H1 (cell line): ENCODE results near the gene CCDC24. TPM values are rescaled to one million over a fixed set of nuclear protein-coding genes. Genes with fewer than 3 reads are reported as not detected.

Experiments
- CTCF ChIA-PET: fragments of 300-600 bp; sonication (Branson Sonifier 250); formaldehyde crosslinking; loops from one replicate; lab custom pipeline; 2021; ENCODE audit not compliant: partially characterized antibody; lab: Charles Lee
- POLR2A ChIA-PET: fragments of 300-600 bp; sonication (Branson Sonifier 250); formaldehyde crosslinking; loops from one replicate; lab custom pipeline; 2021; ENCODE audit warnings: inconsistent platforms; ENCODE audit not compliant: partially characterized antibody; lab: Charles Lee
- DNase-seq, 2 experiments: peaks; one replicate each; pipeline versions ENCODE4 v3.0.0 to v3.0.0-alpha.2; 2010 to 2022; ENCODE audit warnings: low spot score in 2 of 2, low read depth in 1 of 2, mixed read lengths in 1 of 2
- FAIRE-seq: peaks from 2 replicates; lab custom pipeline; 2011; peaks lifted over from hg19 to GRCh38; lab: Jason Lieb, UNC
- H2AFZ ChIP-seq: 2 replicates; pipeline ENCODE4 v1.8.1; 2012; ENCODE audit warnings: low read length, inconsistent platforms
- H2AK5ac ChIP-seq: 2 replicates; pipeline ENCODE4 v1.6.1; 2013; ENCODE audit warnings: low read depth, low read length
- H2BK120ac ChIP-seq: replicated peaks from 2 replicates; pipeline ENCODE3; 2013; ENCODE audit warnings: low read depth, low read length, inconsistent platforms
- H2BK12ac ChIP-seq: 2 replicates; pipeline ENCODE4 v1.6.1; 2013; ENCODE audit warnings: low read depth, low read length
- H2BK15ac ChIP-seq: 2 replicates; pipeline ENCODE4 v1.6.1; 2013; ENCODE audit warnings: low read length
- H2BK20ac ChIP-seq: 2 replicates; pipeline ENCODE4 v1.6.1; 2013; ENCODE audit warnings: low read length
- H2BK5ac ChIP-seq: 2 replicates; pipeline ENCODE4 v1.6.1; 2013; ENCODE audit warnings: low read depth, low read length
- H3K14ac ChIP-seq: 2 replicates; pipeline ENCODE4 v1.6.1; 2013; ENCODE audit warnings: inconsistent platforms; ENCODE audit not compliant: insufficient read length
- H3K18ac ChIP-seq: 2 replicates; pipeline ENCODE4 v1.6.1; 2013; ENCODE audit warnings: low read length; ENCODE audit errors: extremely low read depth
- H3K23ac ChIP-seq: 2 replicates; pipeline ENCODE4 v1.6.1; 2013; ENCODE audit warnings: inconsistent platforms; ENCODE audit not compliant: insufficient read length
- H3K23me2 ChIP-seq: 2 replicates; pipeline ENCODE4 v1.6.1; 2013; ENCODE audit warnings: low read depth, low read length
- H3K27ac ChIP-seq: 2 replicates; pipeline ENCODE4 v1.6.1; 2011; ENCODE audit warnings: low read depth, low read length, inconsistent platforms
- H3K27me3 ChIP-seq, 4 experiments: replicated peaks in 1 of 4; 1 replicate in 1 of 4; 2 replicates in 3 of 4; pipeline versions ENCODE4 v1.6.1 to v1.8.1; 2011 to 2013; ENCODE audit warnings: low read length in 3 of 4, mild to moderate bottlenecking in 3 of 4, inconsistent platforms in 2 of 4, mixed read lengths in 2 of 4, moderate library complexity in 1 of 4; ENCODE audit not compliant: control insufficient read depth in 3 of 4, insufficient read depth in 3 of 4; ENCODE audit errors: extremely low read depth in 1 of 4
- H3K36me3 ChIP-seq, 4 experiments: 2 replicates each; pipeline versions ENCODE4 v1.6.1 to v1.8.1; 2011 to 2013; ENCODE audit warnings: mild to moderate bottlenecking in 4 of 4, low read length in 3 of 4, moderate library complexity in 2 of 4, control low read depth in 1 of 4, inconsistent platforms in 1 of 4; ENCODE audit not compliant: insufficient read depth in 4 of 4, control insufficient read depth in 2 of 4
- H3K4ac ChIP-seq: replicated peaks from 2 replicates; pipeline ENCODE3; 2013; ENCODE audit warnings: low read length, low read depth, mixed read lengths, inconsistent platforms; ENCODE audit not compliant: insufficient read length
- H3K4me1 ChIP-seq, 4 experiments: replicated peaks in 1 of 4; 1 replicate in 1 of 4; 2 replicates in 3 of 4; pipeline versions ENCODE4 v1.6.1 to v1.8.1; 2011 to 2013; ENCODE audit warnings: low read length in 3 of 4, inconsistent platforms in 2 of 4, mixed read lengths in 1 of 4; ENCODE audit not compliant: insufficient read depth in 4 of 4, control insufficient read depth in 3 of 4
- H3K4me2 ChIP-seq, 2 experiments: 2 replicates each; pipeline versions ENCODE4 v1.6.1 to v1.8.1; 2011 to 2013; ENCODE audit warnings: low read depth in 2 of 2, low read length in 2 of 2, control low read depth in 1 of 2, inconsistent platforms in 1 of 2, mild to moderate bottlenecking in 1 of 2; ENCODE audit not compliant: insufficient read depth in 1 of 2
- H3K4me3 ChIP-seq, 4 experiments: fragments of 200-600, 300-600 bp in 1 of 4; sonication (generic), shearing (Covaris generic), sonication (Bioruptor Twin) in 1 of 4; 2 replicates each; pipeline versions ENCODE4 v1.5.1 to v1.8.1; 2011 to 2016; ENCODE audit warnings: low read length in 4 of 4, low read depth in 3 of 4, control low read depth in 2 of 4, inconsistent platforms in 2 of 4, mild to moderate bottlenecking in 2 of 4, mixed read lengths in 1 of 4, moderate library complexity in 1 of 4; ENCODE audit not compliant: insufficient read depth in 2 of 4; ENCODE audit errors: extremely low read depth in 1 of 4
- H3K56ac ChIP-seq: replicated peaks from 2 replicates; pipeline ENCODE3; 2013; ENCODE audit warnings: low read depth, mild to moderate bottlenecking, mixed read lengths, low read length, inconsistent platforms; ENCODE audit not compliant: insufficient read length
- H3K79me1 ChIP-seq: 2 replicates; pipeline ENCODE4 v1.6.1; 2013; ENCODE audit warnings: low read depth, low read length, control low read depth
- H3K79me2 ChIP-seq, 2 experiments: 2 replicates each; pipeline versions ENCODE4 v1.6.1 to v1.8.1; 2012 to 2013; ENCODE audit warnings: low read length in 2 of 2, mild to moderate bottlenecking in 2 of 2, inconsistent platforms in 1 of 2; ENCODE audit not compliant: insufficient read depth in 2 of 2, control insufficient read depth in 1 of 2
- H3K9ac ChIP-seq, 4 experiments: replicated peaks in 1 of 4; 1 replicate in 1 of 4; 2 replicates in 3 of 4; pipeline versions ENCODE4 v1.6.1 to v1.8.1; 2011 to 2013; ENCODE audit warnings: low read depth in 3 of 4, low read length in 3 of 4, control low read depth in 2 of 4, mild to moderate bottlenecking in 2 of 4, moderate library complexity in 2 of 4, inconsistent platforms in 1 of 4; ENCODE audit errors: extremely low read depth in 1 of 4
- H3K9me3 ChIP-seq, 2 experiments: 2 replicates each; pipeline versions ENCODE4 v1.6.1 to v1.8.1; 2012 to 2013; ENCODE audit warnings: mild to moderate bottlenecking in 2 of 2, moderate library complexity in 2 of 2, control low read depth in 1 of 2, inconsistent platforms in 1 of 2, low read depth in 1 of 2, low read length in 1 of 2, mixed read lengths in 1 of 2; ENCODE audit not compliant: insufficient read depth in 2 of 2
- H4K20me1 ChIP-seq, 2 experiments: replicated peaks in 1 of 2; 2 replicates each; pipeline versions ENCODE3 to v1.8.1; 2011 to 2013; ENCODE audit warnings: inconsistent platforms in 2 of 2, low read length in 2 of 2, mild to moderate bottlenecking in 1 of 2; ENCODE audit not compliant: insufficient read depth in 2 of 2, control insufficient read depth in 1 of 2
- H4K5ac ChIP-seq: 2 replicates; pipeline ENCODE4 v1.6.1; 2013; ENCODE audit warnings: low read length, low read depth, mixed read lengths, inconsistent platforms; ENCODE audit not compliant: insufficient read length
- H4K8ac ChIP-seq: 2 replicates; pipeline ENCODE4 v1.8.0; 2013; ENCODE audit warnings: mild to moderate bottlenecking, moderate library complexity, low read length, inconsistent platforms; ENCODE audit not compliant: insufficient read depth; ENCODE audit errors: extremely low read depth
- H4K91ac ChIP-seq: replicated peaks from 2 replicates; pipeline ENCODE3; 2013; ENCODE audit warnings: low read length, mixed read lengths, inconsistent platforms; ENCODE audit not compliant: insufficient read length
- EZH2 ChIP-seq: fragments of 200-600 bp; sonication (generic); IDR thresholded peaks from 2 replicates; pipeline ENCODE4 v1.7.1; 2012; ENCODE audit warnings: low read depth, mild to moderate bottlenecking, moderate library complexity, low read length, inconsistent platforms; ENCODE audit not compliant: severe bottlenecking
- TBP ChIP-seq: IDR thresholded peaks from 2 replicates; pipeline ENCODE4 v1.6.1; 2011; ENCODE audit warnings: low read depth, low read length, improper control_type of control experiment
- WGBS, 2 experiments: shearing (Covaris generic) in 1 of 2; methylation state at CpG; one replicate each; pipeline versions ENCODE4 v1.1.6 to v1.1.7; 2013 to 2015; ENCODE audit warnings: low lambda C conversion rate in 2 of 2, mixed read lengths in 2 of 2, inconsistent platforms in 1 of 2, low coverage in 1 of 2, missing lambda C conversion rate in 1 of 2; ENCODE audit not compliant: insufficient replicate concordance in 2 of 2, insufficient coverage in 1 of 2, insufficient read length in 1 of 2; ENCODE audit errors: extremely low coverage in 1 of 2, missing lambda C conversion rate in 1 of 2; 5-methylcytosine and 5-hydroxymethylcytosine counted together
- polyA plus RNA-seq, 7 experiments: library from polyadenylated mRNA; depleted of rRNA in 3 of 7; stranded (reverse) in 5 of 7; unstranded in 2 of 7; fragments of >200 nt in 5 of 7; fragments of 200-250 nt in 2 of 7; gene quantifications; 1 replicate in 5 of 7; 2 replicates in 1 of 7; 4 replicates in 1 of 7; pipeline versions ENCODE4 v1.2.1 to v1.2.3, GENCODE V29; 2011 to 2013; ENCODE audit warnings: missing spikeins in 2 of 7, mixed read lengths in 2 of 7
- total RNA-seq: library from RNA; stranded (reverse); fragmentation: NEBNext Ultra II Directional; extraction: Animal tissue kit (Norgen Biotek cat#: 25700); gene quantifications from 2 replicates; pipeline ENCODE4 v1.2.1, GENCODE V29; 2021

The CCDC24 gene
- total and polyA plus RNA-seq, 2 of the 8 experiments (the other 6 are each of a cell fraction or from before 2014, with no cell fraction given): 11.2 to 11.4 TPM

- no peak overlapping the region; a peak in 1 of 4 replicates for H3K4me2 ChIP-seq
- no peak overlapping the region for H3K9ac ChIP-seq
- 94% methylated on average over 19 of the region's 20 CpGs; no CpG with 5 or more reads in 1 of the 2 experiments for WGBS, 2 experiments
- H3K27ac ChIP-seq: no peak overlapping the region
- no peak overlapping the region for H2AFZ ChIP-seq
- H4K5ac ChIP-seq: no peak overlapping the region
- H3K4me3 ChIP-seq: no peak overlapping the region
- H3K14ac ChIP-seq: no peak overlapping the region
- no peaks in the 10 kb centered on the region for H3K27me3 ChIP-seq
- no peaks in the 10 kb centered on the region for H3K79me2 ChIP-seq
- 0 out of 2 replicates have a peak, but pooled peaks cover 3% of the 10 kb centered on the region for H3K79me1 ChIP-seq
- no peak overlapping the region for H2BK20ac ChIP-seq
- H3K4me1 ChIP-seq: peaks cover 0 to 8% (median 3%) of the 10 kb centered on the region in 4 experiments; a peak in 5 of 7 replicates
- H2BK120ac ChIP-seq: no peak overlapping the region
- H4K8ac ChIP-seq: no peak overlapping the region; the same call in 1 of the 2 replicates
- CTCF ChIA-PET: interaction anchor here (0.6 to 16.6 kb wide), 10 partner anchors 13 to 250 kb away, joined by 3 to 252 read pairs (median 4); partner anchors contain the start of gene SLC6A9
- no peak overlapping the region for H3K23ac ChIP-seq
- H4K91ac ChIP-seq: no peak overlapping the region
- H3K18ac ChIP-seq: no peak overlapping the region; the same call in 1 of the 2 replicates
- no peak overlapping the region for H3K4ac ChIP-seq
- no peak for DNase-seq
- H3K56ac ChIP-seq: no peak overlapping the region
- FAIRE-seq: no peak
- no peak overlapping the region for H2AK5ac ChIP-seq
- peaks cover 0 to 2% (median under 1%) of the 10 kb centered on the region in 4 experiments; a peak in 3 of 8 replicates for H3K36me3 ChIP-seq
- POLR2A ChIA-PET: interaction anchor here (1.6 to 27.1 kb wide), 5 partner anchors 6 to 41 kb away, joined by 4 to 544 read pairs (median 11); partner anchors contain the start of genes ATP6V0B and SLC6A9
- H2BK5ac ChIP-seq: no peak overlapping the region
- peaks cover 0 to 12% of the 10 kb centered on the region in 2 experiments for H4K20me1 ChIP-seq
- H3K23me2 ChIP-seq: no peaks in the 10 kb centered on the region
- H2BK12ac ChIP-seq: no peak overlapping the region
- no peaks in the 10 kb centered on the region for H3K9me3 ChIP-seq
- H2BK15ac ChIP-seq: no peak overlapping the region
- TF ChIP-seq EZH2 (no peak), TBP (no peak)
Measured at GRCh38 chr1:44016041-44016889, 24.9 kb downstream of the CCDC24 start.
